GM18870 (cell line): Measurements from ENCODE around the gene SLC25A27.
A peak's percentile ranks its signal among the peaks of the same experiment; 100 is the strongest.
"Not testable (repeated sequence)": the region's sequence is repeated elsewhere in the genome, so short reads cannot be mapped to it uniquely, and the experiment has no call there.

ENCODE experiments used
- ATAC-seq: cut with Tn5 transposase; IDR thresholded peaks from one replicate; pipeline ENCODE4 v1.9.1; 2021; ENCODE audit warnings: moderate library complexity; ENCODE audit not compliant: unreplicated experiment

SLC25A27 gene, protein sequence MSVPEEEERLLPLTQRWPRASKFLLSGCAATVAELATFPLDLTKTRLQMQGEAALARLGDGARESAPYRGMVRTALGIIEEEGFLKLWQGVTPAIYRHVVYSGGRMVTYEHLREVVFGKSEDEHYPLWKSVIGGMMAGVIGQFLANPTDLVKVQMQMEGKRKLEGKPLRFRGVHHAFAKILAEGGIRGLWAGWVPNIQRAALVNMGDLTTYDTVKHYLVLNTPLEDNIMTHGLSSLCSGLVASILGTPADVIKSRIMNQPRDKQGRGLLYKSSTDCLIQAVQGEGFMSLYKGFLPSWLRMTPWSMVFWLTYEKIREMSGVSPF

DNA sequence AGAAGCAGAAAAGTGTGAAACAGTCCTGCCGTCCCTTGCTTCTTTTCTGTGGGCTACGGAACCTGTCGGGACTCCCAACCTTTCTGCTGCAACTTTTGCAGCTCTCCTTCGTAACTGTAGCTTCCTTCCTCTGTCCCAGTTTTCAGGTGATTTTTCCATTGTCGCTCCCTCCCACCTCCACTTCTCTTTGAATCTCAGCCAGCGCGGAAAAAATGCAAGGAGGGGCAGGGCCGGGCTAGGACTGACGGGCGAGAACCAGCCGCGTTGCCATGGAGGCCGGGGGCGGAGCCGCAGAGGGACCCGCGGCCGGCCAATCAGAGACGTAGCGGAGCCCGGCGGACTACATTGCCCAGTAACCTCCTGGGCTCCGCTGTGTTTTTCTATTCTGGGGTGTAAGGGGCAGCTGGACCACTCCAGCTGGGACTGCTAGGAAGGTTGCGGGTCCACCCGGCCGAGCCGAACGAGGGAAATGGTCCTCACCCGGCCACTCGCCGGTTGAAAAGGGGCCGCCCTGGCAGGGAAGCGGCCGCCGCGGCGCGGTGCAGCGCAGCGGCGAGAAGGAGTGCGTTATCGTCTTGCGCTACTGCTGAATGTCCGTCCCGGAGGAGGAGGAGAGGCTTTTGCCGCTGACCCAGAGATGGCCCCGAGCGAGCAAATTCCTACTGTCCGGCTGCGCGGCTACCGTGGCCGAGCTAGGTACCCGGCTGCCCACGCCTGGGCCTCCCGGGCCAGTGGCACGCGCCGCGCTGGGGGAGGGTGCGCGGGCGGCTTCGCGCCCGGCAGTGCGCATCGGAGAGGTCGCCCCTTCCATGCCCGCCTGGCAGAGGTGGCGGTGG lies at the start of gene SLC25A27, which contains the start of gene CYP39A1:
TSS of gene SLC25A27 (plus strand) at position 373 of the 836 bp plus-strand sequence. CDS start at position 591, 218 bp downstream.
TSS of gene CYP39A1 (minus strand) at position 216 of the 836 bp plus-strand sequence. CDS start 236 bp downstream, outside the sequence.
- peak; percentile 95 for ATAC-seq

DNA sequence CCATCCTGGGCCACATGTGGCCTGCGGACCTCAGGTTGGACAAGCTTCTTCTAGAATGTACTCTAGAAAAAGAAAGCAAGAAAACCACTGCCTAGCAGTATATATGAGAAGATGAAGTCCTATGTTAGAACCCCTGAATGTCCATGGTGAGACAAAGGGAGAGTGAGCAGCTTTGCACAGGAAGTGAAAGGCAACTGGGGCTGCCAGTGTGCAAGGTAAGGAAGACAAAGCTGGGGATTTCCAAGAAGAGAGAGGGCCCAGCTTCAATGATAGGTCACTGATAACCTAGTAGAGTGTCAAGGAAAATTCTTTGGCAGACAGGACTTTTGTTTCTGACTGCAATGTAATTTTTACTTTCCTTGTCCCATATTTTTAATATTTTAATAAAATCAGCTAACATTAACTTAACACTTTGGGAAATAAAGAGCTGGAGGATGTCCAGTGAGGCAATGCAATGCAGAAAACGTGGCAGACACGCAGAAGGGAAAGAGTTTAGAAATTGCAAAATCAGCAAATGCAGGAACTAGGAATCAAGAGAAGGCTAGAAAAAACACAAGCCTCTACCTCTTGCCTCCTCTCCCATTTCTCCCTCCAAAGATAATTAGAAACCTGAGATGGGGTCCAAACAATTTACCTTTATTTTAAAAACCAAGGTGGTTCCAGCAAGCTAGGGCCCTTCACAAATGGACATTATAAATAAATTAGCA lies 47.5 kb upstream of the SLC25A27 start:
- no peak for ATAC-seq

DNA sequence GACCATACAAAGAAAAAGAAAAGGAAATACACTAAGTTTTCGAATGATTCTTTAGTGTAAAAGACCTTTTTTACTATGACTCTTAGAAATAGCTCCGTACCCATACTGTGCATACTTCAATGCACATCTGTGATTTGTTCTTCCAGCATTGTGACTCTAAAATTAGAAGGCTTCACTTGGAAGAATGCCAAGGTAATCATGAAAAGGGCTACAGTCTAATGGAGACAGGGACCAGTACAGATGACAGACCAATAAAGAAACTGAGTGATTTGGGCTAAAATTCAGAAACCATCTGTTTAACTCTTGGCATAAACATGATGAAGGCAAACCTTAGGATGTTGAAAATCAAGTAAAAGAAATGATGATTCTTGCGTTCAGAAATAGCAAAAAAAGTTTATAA lies 46.4 kb upstream of the SLC25A27 start:
- ATAC-seq: no peak

DNA sequence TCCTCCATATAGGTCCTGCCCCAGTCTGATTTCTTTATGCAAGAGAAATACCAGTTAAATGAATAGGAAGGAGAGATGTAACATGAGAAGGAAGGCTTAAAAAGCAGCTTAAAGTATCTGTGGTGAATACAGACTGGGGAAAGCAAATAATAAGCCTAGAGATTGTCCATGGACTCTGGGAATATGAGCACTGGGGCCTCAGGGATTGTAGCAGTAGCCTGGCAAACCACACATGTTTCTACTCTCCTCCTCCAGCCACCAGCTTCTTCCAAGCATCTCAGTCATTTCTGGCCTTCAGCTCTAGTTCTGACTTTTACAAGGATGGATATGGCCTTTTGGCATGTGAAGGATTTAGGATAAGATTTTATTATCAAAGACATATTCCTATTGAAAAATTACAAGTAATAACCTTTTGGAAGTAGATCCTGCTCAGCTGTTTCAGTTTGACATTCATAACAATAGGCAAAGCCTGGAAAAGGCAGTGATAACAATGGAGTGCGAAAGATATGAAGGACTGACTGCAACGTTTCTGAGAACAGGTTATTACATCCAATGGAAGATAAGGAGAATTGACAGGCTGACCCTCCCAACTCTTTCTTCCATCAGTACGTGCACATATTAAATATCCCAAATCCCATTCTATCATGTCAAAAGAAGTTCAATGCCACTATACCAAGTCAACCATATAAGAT lies 41.8 kb upstream of the SLC25A27 start:
- ATAC-seq: no peak

DNA sequence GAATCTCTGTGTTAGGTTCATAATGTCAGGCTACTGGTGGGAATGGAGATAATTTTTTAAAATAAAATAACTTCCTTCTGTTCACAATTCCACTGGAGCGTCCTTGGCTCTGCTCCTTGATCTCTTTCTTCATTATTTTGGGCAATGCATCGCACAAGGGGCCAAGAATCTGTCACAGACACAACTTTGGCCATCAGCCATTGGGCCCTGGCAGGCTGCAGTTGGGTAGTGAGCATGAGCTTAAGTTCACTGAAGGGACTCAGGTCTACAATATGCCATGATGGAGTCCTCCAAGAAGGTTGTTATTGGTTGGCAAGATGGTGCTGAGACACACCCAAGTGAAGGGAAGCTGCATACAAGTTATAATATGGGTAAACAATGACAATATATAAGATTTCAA lies 40.1 kb upstream of the SLC25A27 start:
- no peak for ATAC-seq

DNA sequence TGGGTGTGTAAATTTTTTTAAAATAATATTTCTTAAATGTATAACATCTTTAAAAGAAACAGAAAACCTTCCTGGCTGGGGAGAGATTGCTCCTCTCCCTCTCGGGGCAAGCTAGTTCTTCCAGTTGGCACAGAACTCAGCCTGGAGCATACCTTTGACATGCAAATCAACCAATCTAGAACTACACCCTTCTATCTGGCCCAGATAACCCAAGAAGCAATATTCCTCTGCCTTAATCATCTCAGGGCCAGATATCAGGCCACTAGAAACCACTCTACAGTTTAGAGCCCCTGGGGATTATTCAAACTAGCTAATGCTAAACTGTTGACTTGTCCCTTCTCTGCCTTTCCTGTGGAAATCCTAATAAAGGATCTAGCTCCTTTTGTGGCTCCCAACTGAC lies 34.0 kb upstream of the SLC25A27 start:
- no peak for ATAC-seq

DNA sequence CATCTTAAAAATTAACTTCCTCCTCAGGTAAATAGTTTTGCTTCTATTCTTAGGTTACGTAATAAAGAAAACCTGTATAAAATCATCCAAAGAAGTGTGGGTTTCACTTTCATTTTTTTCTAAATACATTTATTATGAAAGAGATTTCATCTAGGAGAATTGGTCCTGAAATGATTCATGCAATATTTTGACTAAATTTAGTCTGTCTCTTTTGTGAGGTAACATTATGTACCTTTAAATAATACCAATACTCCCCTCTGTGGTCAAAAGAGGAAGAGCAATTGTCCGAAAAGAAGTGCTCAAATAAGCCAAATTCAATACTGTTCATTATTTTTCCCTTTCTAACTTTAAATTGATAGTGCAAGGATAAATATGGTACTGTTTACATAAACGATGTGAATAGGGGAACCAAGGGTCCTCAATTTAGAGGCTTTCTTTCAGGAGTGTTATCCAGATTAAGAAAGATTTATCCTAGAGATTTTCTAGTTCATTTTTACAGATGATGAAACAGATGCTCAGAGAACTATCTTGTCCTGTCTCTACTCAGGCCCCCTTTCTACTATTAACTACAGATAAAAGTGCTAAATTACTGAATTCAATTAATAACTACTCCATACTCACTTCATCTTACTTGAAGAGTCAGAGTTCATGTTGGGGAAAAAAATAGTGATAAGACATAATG lies 26.4 kb upstream of the SLC25A27 start:
- ATAC-seq: peak; percentile 88

DNA sequence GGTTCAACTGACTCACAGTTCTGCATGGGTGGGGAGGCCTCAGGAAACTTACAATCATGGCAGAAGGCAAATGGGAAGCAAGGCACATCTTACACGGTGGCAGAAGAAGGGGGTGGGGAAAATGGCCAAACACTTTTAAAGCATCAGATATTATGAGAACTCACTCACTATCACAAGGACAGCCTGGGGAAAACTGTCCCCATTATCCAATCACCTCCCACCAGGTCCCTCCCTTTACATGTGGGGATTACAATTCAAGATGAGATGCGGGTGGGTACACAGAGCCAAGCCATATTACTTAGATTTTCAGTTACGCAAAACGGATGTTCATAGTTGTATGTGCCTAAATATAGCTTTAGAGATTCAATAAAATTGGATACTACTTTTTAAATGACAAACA lies 25.8 kb upstream of the SLC25A27 start:
- ATAC-seq: no peak

DNA sequence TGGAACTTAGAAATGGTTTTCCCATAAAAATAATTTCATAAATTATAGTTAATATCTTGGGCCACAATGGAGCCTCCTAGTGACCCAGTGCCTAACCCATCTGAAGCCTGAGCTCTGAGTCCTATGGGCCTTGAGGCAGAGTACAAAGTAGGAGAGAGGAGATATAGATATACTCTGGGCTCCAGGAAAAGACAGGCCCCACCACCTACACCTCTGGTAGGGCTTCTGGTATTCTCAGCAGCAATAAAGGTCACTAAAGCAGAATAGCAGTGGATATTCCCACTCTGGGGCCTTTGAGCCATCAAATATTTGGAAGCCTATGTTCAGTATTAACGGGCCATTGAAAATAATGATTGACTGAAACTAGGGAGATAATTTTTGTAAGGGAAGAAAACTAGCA lies 24.3 kb upstream of the SLC25A27 start:
- ATAC-seq: no peak

DNA sequence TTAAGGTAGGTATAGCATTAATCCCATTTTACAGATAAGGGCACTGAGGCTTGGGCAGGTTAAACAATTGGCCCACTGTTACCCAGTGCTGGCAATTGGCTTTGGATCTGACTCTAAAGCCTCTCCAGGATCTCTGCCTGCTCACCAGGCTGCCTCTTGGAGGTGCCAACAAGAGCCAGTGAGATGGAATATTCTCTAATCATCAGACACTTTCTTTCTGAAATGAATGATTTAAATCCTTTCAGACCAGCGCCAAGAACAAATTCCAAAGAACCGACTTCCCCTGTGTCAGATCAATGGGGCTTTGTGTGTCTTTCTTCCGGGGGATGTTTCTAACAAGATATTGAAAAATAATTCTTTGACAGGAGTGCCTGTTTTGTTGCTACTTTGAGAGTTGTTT lies 23.8 kb upstream of the SLC25A27 start:
- ATAC-seq: no peak

DNA sequence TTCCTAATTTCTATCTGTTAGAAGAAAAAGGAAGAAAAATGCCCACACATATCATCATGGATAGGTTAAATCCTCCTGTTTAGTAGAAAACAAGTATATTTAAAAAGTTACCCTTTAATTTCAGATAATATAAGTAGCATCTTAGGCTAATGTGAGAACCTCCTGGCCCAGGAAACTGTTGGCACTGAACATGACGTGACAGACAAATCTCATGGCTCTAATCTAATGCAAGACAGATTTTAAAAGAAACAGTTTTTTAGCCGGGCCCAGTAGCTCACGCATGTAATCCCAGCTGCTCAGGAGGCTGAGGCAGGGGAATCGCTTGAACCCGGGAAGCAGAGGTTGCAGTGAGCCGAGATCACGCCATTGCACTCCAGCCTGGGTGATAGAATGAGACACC lies 23.1 kb upstream of the SLC25A27 start:
- no peak for ATAC-seq

DNA sequence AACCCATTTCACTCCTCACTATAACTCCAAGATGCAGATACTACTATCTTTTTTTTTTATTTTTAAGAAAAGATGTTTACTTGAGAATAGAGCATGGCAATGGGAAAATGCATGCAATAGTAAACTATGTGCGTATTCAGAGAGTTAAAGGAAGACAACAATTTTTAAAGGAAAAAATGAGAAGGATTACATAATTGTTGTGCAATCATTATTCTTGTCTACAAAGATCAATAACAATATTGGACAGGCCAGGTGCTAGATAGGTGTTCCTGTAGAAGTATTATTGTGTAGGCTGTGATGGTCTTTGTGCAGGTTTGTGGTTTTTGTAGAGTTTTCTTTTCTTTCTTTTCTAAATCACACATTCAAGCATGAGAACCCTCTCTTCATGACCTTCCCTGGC lies 20.7 kb upstream of the SLC25A27 start:
- no peak for ATAC-seq

DNA sequence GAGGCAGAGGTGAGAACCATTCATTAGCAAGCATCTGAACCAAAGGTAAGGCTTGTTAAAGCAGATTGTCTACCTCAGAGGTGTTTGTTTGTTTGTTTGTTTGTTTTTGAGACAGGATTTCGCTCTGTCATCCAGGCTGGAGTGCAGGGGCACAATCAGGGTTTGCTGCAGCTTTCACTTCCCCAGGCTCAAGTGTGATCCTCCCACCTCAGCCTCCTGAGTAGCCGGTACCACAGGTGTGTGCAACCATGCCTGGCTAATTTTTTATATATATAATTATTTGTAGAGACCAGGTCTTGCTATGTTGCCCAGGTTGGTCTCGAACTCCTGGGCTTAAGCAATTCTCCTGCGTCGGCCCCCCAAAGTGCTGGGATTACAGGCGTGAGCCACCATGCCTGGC lies 17.3 kb upstream of the SLC25A27 start:
- ATAC-seq: no peak

DNA sequence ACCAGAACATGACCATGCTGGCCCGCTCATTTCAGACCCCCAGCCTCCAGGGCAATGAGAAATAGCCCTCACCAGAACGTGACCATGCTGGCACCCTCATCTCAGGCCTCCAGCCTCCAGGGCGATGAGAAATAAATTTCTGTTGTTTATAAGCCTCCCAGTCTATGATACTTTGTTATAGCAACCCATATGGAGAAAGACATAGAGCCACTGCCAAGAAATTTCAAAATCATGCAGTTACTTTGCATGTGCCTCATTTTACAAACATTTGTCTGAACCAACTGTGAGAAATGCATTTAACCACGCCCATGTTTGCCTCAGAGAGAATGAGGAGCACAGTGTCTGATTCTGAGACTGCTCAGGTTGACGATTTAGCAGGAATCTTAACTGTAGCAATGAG lies 15.6 kb upstream of the SLC25A27 start:
- ATAC-seq: no peak

DNA sequence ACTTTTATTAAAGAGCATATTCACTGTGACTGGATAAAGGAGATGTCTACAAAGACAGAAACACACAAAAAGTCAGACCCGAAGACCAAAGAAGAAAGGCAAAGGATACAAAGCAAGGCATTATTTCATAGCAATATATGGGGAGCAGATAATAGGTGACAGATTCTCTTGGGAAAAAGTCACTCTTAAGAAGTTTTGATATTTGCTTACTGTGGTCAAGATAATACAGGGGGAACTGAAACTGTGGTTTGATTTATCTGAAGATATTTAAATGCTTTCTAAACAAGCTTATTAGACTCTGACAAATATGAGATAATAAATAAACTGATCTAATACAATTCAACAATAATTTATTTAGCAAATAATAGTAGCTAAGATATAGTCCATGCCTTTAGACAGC lies 14.8 kb upstream of the SLC25A27 start:
- ATAC-seq: no peak

DNA sequence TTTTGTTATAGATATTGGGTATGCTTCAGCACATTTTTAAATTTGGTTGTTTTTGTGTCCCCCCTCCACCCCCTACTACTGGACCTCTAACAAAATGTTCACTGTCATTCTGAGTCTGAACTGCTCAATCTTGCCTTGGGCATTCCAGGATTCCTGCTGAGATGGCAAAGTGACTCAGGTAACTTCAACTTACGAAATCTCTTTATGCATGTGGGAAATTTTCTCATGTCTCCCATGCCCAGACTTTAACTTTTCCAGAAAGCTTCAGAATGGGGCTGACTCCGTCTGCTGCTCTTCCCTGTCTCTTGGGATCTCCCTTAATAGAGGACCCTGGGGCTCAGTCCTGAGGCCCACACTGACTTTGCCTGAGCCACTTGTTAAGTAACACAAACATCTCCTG lies 14.1 kb upstream of the SLC25A27 start:
- ATAC-seq: no peak

DNA sequence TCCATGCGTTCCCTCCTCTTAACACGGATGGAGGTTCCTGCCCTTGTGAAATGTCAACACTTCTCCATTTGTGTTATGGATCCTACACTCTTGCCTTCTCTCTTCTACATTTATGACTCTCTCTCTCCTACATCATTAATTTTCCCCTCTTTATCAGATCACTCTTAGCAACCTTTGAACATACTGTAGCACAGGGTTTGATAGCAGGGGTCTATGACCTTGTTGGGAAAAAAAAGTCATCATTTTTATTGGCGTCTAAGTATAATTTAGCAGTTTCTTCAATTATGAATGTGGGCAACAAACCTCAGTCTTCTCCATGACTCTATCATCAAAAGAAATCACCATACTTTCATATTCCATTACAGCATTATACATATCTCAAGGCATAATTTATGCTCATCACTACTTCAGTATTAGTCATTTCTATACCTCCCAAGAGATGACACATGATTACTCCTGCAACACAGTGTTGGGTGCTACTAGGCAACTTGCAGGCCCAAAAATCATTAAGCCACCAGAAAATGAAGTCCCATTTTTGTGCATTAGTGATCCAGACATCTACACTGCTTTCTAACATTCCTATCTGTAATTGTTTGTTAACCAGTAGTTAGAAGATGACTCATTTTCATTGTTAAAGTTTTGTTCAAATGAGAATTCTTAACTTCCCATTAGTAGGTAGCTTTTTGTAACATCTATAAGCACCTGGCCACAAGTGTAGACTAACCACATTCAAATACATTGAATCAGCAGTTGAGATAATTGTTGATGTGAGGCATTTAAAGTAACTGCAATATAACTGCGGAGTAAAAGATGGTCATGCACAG lies 9.6 kb upstream of the SLC25A27 start:
- ATAC-seq: no peak

DNA sequence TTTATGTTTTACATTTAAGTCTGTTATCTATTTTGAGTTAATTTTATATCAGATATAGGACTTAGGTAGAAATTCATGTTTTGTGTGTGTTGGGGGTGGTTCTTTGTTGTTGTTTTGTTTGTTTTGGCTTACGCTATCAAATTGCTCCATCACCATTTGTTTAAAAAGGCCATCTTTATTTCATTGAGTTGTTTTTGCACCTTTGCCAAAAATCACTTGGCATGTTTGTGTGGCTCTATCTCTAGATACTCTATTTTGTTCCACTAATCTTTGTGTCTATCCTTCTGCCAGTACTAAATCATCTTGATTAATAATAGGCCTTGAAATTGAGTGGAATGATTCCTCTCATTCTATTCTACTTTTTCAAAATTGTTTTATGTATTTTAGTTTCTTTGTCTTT lies 7.5 kb upstream of the SLC25A27 start:
- ATAC-seq: no peak

DNA sequence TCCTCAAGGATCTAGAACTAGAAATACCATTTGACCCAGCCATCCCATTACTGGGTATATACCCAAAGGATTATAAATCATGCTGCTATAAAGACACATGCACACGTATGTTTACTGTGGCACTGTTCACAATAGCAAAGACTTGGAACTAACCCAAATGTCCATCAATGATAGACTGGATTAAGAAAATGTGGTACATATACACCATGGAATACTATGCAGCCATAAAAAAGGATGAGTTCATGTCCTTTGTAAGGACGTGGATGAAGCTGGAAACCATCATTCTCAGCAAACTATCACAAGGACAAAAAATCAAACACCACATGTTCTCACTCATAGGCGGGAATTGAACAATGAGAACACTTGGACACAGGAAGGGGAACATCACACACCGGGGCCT lies 4.7 kb upstream of the SLC25A27 start:
- ATAC-seq: not testable (repeated sequence)
